Activated naive CD4-positive, alpha-beta T cell treated with anti-CD3 and anti-CD28 coated beads, Interleukin-2, amount 50 U/mL, for 16 hours (primary cell): ENCODE data around the gene NUBP1.
"Not testable (repeated sequence)": the region's sequence is repeated elsewhere in the genome, so short reads cannot be mapped to it uniquely, and the experiment has no call there.

Experiments
- DNase-seq: peaks from one replicate; pipeline ENCODE4 v3.0.0-alpha.2; 2020

NUBP1 gene

DNA sequence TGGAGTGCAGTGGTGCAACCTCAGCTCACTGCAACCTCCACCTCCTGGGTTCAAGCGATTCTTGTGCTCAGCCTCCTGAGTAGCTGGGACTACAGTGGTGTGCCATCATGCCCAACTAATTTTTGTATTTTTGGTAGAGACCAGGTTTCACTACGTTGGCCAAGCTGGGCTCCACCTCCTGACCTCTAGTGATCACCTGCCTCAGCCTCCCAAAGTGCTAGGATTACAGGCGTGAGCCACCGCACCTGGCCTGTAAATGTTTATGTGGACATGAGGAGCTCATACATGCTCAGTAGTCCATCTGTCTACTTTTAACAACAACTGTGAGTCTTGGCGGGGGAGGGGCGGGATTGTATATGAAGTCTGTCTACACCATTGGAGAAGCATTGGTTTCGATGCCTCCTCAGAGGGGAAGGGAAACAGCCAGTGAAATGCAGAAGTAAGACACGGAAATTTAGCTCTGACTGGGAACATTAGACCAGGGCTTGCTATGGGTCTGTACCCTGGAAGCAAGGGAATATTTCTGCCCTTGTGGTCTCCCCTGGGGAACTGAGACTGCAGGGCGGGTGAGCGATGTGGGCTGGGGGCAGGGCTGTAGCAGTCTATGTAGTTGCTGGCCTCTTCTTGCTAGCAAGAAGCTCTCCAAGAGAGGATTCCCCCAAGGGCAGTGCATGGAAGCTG is 9.3 kb downstream of the NUBP1 start:
- no peak for DNase-seq

DNA sequence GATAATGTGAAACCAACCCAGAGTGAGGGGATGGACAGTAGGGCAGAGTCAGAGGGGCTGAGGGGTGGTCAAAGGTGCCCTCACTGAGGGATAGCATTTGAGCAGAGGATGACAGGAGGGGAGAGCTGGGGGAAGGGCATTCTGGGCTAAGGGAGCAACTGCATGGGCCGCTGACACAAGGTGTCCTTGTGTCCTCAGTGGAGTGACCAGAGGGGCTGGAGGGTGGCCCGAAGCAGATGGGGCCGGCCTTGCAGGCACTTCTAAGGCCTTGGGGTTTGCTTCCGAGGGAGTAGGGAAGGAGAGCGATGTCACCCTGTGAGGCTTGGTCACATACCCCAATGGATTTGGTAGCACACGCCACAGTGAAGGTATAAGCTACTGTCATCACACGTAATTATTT is 10.0 kb downstream of the NUBP1 start:
- DNase-seq = no peak

DNA sequence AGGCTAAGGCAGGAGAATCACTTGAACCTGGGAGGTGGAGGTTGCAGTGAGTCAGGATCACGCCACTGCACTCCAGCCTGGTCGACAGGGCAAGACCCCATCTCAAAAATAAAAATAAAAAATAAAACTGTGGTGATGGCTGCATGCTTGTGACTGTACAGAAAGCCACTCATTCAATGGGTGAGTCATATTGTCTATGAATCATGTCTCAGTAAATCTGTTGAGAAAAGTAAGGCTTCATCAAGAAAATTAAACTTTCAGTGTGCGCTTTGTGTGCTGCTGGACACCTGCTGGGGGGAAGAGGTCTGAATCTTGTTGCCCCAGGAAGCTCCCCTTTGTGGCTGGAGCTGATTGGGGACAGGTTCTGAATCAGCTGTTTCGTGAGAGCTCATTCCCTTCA is 11.3 kb downstream of the NUBP1 start:
- DNase-seq = no peak

DNA sequence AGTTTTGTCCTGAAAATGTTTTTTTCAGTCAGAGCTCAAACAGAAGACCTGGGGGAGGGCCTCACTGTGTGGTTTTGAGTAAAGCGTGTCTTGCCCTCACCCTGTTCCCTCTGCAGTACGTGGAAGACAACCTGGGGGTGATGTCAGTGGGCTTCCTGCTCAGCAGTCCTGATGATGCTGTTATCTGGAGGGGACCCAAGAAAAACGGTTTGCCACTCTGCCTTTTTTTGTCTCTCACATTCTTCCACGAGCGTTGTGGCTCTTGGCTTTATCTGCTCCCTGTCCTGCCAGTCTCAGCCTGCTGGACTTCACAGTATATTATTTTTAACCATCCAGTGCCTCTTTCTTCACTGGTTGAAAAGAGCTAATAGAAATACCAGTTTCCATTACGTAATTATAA is 12.9 kb downstream of the NUBP1 start:
- DNase-seq = no peak

DNA sequence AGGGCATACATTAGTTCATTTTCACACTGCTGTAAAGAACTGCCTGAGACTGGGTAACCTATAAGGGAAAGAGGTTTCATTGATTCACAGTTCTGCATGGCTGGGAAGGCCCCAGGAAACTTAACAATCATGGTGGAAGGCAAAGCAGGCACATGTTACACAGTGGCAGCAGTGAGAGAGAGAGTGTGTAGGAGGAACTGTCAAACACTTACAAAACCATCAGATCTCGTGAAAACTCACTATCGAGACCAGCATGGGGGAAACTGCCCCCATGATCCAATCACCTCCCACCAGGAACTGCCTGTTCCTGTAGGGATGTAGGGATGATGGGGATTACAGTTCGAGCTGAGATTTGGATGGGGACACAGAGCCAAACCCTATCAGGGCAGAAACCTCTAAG is 17.2 kb downstream of the NUBP1 start:
- DNase-seq = no peak

DNA sequence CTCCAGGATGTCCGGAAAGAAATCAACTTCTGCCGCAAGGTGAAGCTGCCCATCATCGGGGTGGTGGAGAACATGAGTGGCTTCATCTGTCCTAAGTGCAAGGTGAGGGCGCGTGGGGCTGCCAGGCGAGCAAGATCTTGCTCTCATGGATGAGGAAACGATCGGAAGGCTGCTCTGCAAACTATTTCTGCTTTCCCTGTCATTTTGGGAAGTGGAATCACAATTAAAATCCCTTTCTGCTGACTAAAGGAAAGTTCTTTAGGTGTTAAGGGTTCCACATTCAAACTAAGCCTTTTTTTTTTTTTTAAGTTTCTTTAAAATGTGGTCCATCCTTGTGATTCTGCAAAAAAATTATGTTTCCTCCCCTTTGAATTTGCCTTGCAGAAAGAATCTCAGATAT is 17.7 kb downstream of the NUBP1 start:
- no peak for DNase-seq

DNA sequence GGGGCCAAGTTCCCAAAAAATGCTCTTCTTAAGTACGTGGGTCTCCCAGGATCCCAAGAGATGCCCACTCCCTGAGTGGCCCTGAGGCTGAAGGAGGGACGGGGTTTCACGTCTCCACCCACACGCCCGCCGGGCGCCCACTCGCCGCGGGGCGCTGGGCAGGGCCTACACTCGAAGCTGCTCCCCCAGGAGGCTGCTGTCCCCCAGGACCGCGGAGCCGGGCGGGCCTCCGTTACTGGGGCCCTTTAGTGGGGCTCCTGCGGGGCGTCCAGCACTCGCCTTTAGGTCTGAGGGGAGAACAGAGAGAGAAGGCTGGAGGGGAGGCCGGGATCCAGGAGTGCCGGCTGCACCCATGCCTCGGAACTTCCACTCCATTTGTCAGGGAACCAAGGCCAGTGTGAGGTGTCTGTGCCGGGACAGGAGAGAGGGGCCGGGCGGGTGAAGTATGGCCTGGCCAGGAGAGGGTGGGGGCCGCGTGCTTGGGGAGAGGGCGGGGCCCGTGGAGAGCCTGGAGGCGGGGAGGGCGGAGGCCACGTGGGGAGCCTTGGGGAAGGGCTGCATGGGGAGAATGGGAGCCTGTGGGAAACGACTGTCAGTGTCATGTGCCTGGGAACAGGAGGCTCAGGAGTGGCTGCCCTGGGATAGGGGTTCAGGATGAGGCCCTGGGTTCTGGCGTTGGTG is 18.8 kb downstream of the NUBP1 start:
- no peak for DNase-seq

DNA sequence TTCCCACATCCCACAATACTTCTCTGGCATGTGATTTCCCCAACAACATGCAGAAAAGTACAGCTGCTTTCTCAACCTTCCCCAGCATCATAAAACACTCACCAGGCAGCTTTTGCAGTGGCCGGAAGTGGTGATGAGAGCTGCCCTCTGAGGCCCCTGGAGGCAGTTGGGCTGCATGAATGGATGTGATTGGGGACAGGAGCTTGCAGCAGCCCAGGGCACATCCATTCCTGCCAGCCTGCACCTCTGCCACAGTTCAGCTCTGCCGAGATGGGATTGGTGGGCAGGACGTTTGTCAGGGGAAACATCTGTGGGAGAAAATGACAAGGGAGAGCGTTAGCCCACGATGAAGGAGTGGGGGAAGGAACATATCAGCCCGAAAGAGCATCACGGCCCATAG is 19.8 kb downstream of the NUBP1 start:
- DNase-seq = no peak

DNA sequence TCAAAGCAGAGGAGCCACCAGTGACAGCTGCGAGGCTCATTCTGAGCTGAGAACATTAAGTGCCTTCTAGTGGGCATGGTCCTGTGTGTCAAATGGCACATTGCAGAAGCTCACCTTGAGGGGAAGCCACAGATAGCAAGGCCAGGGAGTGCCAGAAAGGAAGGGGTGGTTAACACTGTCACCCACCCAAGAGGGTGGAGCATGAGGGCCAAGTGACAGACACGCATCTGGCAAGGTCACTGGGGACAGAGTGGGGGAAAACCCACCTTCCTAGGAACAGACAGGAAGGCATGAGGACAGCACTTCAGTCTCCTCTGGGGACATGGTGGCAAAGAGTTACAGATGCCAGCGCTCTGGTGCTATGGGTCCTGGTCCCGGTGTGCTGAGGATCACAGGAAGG is 22.1 kb downstream of the NUBP1 start:
- no peak for DNase-seq

DNA sequence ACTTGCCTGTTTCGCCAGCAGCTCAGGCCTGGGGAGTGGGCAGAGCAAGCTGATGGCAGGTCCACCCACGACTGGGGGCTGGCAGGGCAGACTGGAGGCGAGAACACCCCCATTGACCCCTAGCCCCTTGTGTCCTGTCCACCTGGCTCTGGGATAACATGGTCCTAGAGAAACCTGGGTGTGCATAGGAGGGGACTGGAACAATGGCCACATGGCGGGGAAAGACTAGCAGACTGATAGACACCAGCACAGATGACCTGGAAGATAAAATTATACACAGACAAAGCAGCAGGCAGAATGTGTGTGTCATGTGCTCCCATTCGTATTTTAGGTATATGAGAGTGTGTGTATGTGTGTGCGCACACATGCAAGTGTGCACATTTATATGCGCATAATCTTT is 23.5 kb downstream of the NUBP1 start:
- DNase-seq = no peak

DNA sequence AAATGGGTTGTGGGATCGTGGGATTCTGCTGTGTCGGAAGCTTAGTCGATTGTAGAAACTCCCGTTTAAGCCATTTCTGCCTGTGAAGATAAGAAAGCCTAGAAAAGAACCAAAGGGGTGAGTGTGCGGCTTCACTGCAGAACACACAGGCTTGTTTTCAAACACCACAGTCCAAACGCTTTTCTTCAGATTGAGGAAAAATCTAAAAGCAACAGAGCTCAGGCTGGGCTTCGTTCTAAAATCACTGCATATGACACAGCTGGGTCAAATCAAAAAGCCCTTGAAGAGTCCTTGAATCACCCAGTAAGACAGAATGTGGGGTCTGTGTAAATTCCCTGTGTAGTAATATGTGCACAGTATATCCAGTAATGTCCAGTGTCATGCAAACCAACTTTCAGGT is 25.7 kb downstream of the NUBP1 start:
- DNase-seq = no peak

DNA sequence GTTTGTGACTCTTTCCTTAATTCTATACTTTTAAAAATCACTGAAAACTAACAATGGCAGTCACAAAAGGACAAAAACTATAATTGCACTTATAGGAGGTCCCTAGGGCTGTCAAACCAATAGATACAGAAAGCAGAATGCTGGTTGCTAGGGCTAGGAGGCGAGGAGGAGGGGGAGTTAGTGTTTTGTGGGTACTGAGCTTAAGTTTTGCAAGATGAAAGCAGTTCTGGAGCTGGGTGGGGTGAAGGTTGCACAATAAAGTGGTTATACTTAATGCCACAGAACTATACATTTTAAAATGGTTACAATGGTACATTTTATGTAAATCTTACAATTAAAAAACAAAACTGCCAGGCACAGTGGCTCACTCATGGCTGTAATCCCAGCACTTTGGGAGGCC is 27.3 kb downstream of the NUBP1 start:
- DNase-seq = no peak

DNA sequence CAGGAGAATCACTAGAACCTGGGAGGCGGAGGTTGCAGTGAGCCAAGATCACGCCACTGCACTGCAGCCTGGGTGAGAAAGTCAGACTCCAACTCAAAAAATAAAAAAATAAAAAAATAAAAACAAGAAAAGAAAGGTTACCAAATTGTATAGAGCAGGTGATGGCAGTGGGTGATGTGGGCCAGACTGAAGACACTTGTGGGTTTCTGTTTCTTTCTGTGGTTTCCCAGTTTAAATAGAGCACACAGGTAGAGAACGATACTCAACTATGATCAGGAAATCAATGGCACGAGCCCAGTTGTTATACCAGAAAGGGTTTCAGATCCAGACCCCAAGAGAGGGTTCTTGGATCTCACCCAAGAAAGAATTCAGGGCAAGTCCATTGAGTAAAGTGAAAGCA is 32.6 kb downstream of the NUBP1 start:
- DNase-seq = no peak

DNA sequence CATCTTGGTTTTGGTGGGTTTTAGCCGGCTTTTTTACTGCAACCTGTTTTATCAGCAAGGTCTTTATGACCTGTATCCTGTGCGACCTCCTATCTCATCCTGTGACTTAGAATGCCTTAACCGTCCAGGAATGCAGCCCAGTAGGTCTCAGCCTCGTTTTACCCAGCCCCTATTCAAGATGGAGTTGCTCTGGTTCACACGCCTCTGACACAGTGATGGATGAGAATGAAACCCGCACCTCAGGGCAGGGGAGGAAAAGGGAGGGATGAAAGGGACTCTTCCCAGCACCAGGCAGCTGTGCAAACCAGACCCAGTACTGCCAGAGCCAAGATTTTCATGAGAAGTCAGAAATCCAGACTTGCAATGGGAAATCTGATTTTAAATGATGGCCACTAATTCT is 33.3 kb downstream of the NUBP1 start:
- DNase-seq = not testable (repeated sequence)

DNA sequence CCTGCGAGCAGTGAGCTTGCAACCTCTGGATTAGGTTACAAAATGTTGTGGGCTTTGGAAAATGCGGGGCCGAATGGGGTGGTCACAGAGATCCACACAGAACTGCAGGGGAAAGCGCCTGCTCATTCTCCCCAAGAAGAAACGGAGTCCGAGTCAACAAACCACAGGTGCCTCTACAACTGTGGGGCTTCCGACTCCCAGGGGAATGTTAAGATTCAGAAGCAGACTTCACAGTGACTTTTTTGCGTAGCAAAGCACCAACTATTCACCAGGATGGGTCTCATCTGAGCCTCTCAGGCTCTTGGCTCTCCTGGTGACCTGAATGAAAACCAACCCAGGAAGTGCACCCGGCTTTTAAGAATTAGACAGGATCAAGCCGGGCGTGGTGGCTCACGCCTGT is 33.7 kb downstream of the NUBP1 start:
- DNase-seq = no peak

DNA sequence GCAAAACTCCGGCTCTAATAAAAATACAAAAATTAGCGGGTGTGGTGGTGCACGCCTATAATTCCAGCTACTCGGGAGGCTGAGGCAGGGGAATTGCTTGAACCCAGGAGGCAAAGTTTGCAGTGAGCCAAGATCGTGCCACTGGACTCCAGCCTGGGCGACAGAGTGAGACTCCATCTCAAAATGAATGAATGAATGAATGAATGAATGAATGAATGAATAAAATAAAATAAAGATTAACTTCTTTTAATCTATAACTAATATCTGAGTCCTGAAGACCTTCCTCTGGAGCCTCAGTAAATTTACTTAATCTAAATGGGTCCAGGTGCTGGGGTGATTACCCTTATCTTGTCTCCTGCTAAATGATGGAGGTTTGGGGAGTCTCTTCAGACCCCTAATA is 36.3 kb downstream of the NUBP1 start:
- DNase-seq = not testable (repeated sequence)

DNA sequence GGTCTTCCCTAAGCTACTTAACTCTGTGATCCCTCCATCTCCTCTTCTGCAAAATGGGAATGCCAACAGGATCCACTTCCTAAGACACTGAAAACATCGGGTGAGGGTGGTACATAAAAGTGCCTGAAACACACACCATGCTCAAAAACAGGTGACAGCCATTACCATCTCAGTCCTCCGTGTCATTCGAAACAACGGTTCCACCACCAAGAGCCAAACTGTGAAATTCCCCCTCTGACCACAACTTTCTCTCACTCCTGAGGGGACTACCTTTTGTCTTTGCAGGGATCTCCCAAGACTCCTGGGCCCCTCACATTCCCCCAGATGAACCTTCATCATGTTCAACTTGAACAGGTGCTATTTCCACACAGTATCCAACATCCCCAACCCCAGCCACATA is 37.0 kb downstream of the NUBP1 start:
- DNase-seq = no peak

DNA sequence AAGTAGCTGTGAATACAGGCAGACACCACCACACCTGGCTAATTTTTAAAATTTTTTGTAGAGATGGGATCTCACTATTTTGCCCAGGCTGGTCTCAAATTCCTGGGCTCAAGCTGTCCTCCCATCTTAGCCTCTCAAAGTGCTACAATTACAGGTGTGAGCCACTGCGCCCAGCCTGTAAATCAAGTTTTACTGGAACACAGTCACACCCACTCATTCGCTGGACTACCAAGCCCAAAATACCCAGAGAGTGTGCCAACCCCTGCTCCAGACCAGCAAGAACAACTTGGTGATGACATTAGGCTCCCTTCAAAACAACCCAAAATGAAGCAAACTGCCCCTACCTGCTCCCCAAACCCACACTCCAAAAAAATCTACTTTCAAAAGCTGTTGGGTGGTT is 39.0 kb downstream of the NUBP1 start:
- DNase-seq = no peak

DNA sequence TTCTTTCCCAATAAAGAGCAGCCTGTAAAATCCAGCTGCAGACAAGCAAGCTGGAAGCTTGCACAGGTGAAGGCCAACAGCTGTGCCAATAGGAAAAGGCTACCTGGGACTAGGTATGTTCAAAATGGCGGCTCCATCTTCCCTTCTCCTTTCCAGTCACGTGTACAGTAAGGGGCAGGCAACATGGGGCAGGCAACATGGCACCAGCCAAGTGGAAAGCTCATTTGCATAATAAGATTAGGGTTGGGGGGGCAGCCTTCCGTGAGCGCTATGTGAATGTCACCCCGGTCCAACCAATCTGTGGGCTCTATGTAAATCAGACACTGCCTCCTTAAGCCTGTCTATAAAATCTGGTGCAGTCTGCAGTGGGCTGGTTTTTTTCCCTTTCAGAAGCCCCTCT is 43.7 kb downstream of the NUBP1 start:
- DNase-seq = no peak

DNA sequence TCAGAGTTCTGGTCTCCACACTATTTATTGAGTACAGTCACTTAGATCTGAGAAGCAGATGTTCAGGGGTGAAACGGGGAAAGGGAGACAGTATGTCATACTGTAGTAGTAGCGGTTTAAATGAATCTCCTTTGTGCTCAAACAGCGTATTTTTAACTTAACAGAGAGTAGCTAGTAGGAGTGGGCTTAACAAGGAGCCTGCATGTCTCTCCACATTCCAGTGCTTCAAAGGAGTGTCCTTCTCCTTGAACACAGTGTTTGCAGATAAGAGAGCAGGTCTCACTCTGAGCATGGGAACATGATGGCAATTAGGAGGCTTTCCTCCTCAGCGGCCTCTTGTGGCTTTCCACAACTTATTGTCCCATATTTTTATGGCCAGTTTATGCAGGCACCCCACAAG is 45.0 kb downstream of the NUBP1 start:
- not testable (repeated sequence) for DNase-seq

DNA sequence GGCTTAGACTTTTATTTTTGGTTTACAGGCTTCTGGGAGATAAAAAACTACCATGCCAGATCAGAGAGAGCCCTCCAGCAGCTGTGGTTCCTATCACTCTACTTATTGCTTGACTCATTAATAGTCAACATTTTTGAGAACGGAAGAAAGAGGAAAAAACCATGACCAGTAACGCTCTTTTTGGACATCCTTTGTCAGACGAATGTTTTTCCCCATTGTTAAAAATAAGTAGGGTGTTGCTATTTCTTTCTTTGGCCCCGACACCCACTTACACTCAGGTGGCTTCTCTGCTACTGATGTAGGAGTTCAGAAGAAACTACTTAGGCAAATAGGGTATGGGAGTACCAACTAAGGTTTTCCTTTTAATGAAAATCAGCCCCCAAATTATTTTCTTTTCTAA is 47.4 kb downstream of the NUBP1 start:
- no peak for DNase-seq

DNA sequence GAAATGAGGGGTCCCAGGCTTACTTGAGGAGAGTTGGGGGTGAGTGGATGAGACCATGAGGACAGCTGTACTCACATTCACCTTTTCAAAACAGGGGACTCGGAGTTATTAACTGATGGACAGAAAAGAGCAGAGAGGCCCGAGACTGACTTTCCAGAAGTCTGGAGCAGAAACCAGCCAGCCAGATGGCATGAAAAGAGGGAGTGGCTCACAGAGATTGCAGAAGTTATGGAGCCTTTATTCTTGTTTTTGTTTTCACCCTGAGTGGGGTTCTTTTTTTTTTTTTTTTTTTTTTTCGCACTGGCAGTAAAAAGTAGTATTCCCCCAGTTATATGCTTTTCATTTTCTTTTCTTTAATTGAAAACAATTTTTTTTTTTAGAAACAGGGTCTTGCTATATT is 56.1 kb downstream of the NUBP1 start:
- no peak for DNase-seq

DNA sequence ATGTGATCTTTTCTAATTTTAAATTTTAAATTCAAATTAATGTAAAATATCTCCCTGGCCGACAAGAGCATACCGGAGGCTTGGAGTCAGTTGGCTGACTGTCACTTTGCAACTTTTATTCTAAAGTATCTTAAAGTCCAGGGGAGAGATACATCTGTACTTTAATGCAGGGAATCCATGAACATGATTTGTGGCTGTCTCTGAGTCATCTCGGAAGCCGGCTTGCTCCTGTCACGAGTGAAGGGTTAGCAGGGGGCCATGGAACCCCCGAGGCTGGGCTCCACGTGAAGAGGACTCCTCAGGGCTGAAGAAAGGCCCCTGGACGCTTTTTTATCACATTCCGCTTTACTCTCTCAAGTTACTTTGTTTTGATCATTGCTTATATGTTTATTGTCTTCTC is 61.7 kb downstream of the NUBP1 start:
- no peak for DNase-seq

DNA sequence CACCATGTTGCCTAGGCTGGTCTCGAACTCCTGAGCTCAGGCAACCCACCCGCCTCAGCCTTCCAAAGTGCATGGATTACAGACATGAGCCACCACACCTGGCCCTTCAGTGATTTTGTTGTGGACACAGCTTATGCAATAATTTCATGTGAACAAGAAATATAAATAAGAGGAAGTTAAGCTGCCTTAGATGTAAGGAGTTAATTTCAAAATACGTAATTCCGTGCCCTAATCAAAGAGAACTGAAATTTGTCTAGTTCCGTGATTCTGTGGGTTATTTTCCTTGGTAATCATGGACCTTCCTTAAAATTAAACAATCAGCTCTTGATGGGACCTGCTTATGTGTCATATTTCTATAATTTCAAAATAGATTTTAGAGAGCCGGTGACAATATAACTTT is 63.1 kb downstream of the NUBP1 start:
- DNase-seq = no peak

DNA sequence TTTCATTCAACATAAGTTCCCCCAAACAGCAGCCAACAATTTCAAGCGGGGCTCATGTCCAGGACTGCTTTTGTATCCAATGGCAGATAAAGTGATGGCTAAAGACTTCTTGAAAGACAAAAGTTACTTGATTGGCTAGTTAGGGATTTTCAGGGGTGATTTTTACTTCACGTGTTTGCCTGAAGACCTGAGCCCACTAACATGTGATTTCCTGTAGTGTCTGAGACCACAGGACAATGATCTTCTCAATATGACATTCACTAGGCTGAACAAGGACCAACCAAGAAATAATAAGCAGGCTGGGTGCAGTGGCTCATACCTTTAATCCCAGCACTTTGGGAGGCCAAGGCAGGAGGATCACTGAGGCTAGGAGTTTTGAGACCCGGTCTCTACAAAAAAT is 64.6 kb downstream of the NUBP1 start:
- no peak for DNase-seq
